Body of pancreas (tissue), 4 donors: Measurements from ENCODE around the gene ATP5PO. TPM values are rescaled to one million over a fixed set of nuclear protein-coding genes. Genes with fewer than 3 reads are reported as not detected.

ENCODE experiments used
- ATAC-seq: fragments of 150-250 bp; one replicate; pipeline ENCODE4 v1.9.1; 2016
- DNase-seq, 4 donors: peaks; one replicate each; pipeline ENCODE4 v3.0.0-alpha.2; 2019
- H3K27ac ChIP-seq, 4 donors: fragments of 200-600 bp; sonication (generic); 1 replicate in 3 of 4; 2 replicates in 1 of 4; pipeline versions ENCODE4 v1.5.1 to v1.6.1; 2016 to 2019; ENCODE audit warnings: mild to moderate bottlenecking in 1 of 4, mixed read lengths in 1 of 4, moderate library complexity in 1 of 4
- H3K27me3 ChIP-seq, 2 donors: fragments of 200-600 bp; sonication (generic); one replicate each; pipeline ENCODE4 v1.6.0; 2016; ENCODE audit warnings: mild to moderate bottlenecking in 1 of 2
- H3K36me3 ChIP-seq, 2 donors: fragments of 200-600 bp; sonication (generic); replicated peaks in 1 of 2; 2 replicates each; pipeline ENCODE4 v1.5.1; 2016; ENCODE audit warnings: low read depth in 2 of 2; ENCODE audit not compliant: insufficient read depth in 1 of 2
- H3K4me1 ChIP-seq: fragments of 200-600 bp; sonication (generic); one replicate; pipeline ENCODE4 v1.6.0; 2016
- H3K4me3 ChIP-seq, 2 donors: fragments of 200-600 bp; sonication (generic); 1 replicate in 1 of 2; 2 replicates in 1 of 2; pipeline ENCODE4 v1.5.1; 2016 to 2019
- H3K9me3 ChIP-seq, 3 donors: fragments of 200-600 bp; sonication (generic); 1 replicate in 2 of 3; 2 replicates in 1 of 3; pipeline ENCODE4 v1.5.1; 2016
- CTCF ChIP-seq, 7 experiments: fragments of 450-650 bp in 4 of 7; fragments of 200-600 bp in 3 of 7; sonication (generic) in 3 of 7; IDR thresholded peaks; one replicate each; pipeline ENCODE4 v1.5.1; 2016 to 2019; ENCODE audit warnings: antibody characterized with exemption in 7 of 7
- POLR2A ChIP-seq, 3 donors: fragments of 450-650 bp; IDR thresholded peaks; one replicate each; pipeline ENCODE4 v1.6.1; 2016; ENCODE audit warnings: antibody characterized with exemption in 3 of 3, mild to moderate bottlenecking in 2 of 3
- WGBS, 2 donors: methylation state at CpG; one replicate each; pipeline ENCODE4 v1.1.5; 2017; 5-methylcytosine and 5-hydroxymethylcytosine counted together
- intact Hi-C: fragments of 100-400 bp; cut with DNase I; formaldehyde crosslinking; loops from one replicate; pipeline ENCODE4 v1.15.1; 2023
- total RNA-seq, 2 donors: library from RNA; depleted of rRNA; stranded (reverse); fragments of >200 nt; gene quantifications; one replicate each; pipeline ENCODE4 v1.1.0, GENCODE V29; 2016

Gene ATP5PO
- total RNA-seq, 2 donors from 2014 or later: 79.1 to 85.0 TPM

- no peak for ATAC-seq
- TF ChIP-seq POLR2A (IDR thresholded peaks at IDR 0.05): no peak
- TF ChIP-seq CTCF (IDR thresholded peaks at IDR 0.05): no peak
- 61 to 71% methylated on average over 6 of the region's 6 CpGs for WGBS, 2 donors
- no peaks in the 10 kb centered on the region for H3K36me3 ChIP-seq
- H3K27me3 ChIP-seq: no peaks in the 10 kb centered on the region
- no peaks in the 10 kb centered on the region for H3K4me1 ChIP-seq
- intact Hi-C loops: no loop called here
- no peak overlapping the region for H3K4me3 ChIP-seq
- H3K9me3 ChIP-seq: no peaks in the 10 kb centered on the region
- DNase-seq: no peak
- no peak overlapping the region for H3K27ac ChIP-seq
These were observed 45.5 kb upstream of the ATP5PO start for GRCh38 chr21:33961061-33961460.

- Histone ChIP-seq H3K36me3 (no peaks in the 10 kb centered on the region), H3K27ac (no peak overlapping the region), H3K4me1 (no peaks in the 10 kb centered on the region), H3K4me3 (no peak overlapping the region), H3K27me3 (no peaks in the 10 kb centered on the region), H3K9me3 (no peaks in the 10 kb centered on the region)
- TF ChIP-seq POLR2A (IDR thresholded peaks at IDR 0.05): no peak
- no peak for TF ChIP-seq CTCF (IDR thresholded peaks at IDR 0.05)
- intact Hi-C loops: no loop called here
- ATAC-seq (no peak), DNase-seq (no peak)
These were observed 44.1 kb upstream of the ATP5PO start for GRCh38 chr21:33959680-33960079.

GRCh38 chr21:33954395-33954794 is 38.8 kb upstream of the ATP5PO start:
- no peaks in the 10 kb centered on the region for H3K9me3 ChIP-seq
- intact Hi-C loops: no loop called here
- no peaks in the 10 kb centered on the region for H3K4me1 ChIP-seq
- no peaks in the 10 kb centered on the region for H3K27me3 ChIP-seq
- no peaks in the 10 kb centered on the region for H3K36me3 ChIP-seq
- no peak overlapping the region for H3K4me3 ChIP-seq
- no peak for ATAC-seq
- WGBS, 2 donors: 85 to 86% methylated on average over 2 of the region's 2 CpGs
- H3K27ac ChIP-seq: no peak overlapping the region
- DNase-seq: no peak
- TF ChIP-seq POLR2A (IDR thresholded peaks at IDR 0.05) (no peak), CTCF (IDR thresholded peaks at IDR 0.05) (no peak)

GRCh38 chr21:33951276-33952178 is 35.9 kb upstream of the ATP5PO start:
- no peak for DNase-seq
- Histone ChIP-seq H3K4me1 (peaks cover 15% of the 10 kb centered on the region), H3K27ac (no peak overlapping the region), H3K4me3 (no peak overlapping the region), H3K36me3 (no peaks in the 10 kb centered on the region), H3K27me3 (no peaks in the 10 kb centered on the region), H3K9me3 (no peaks in the 10 kb centered on the region)
- no peak for TF ChIP-seq CTCF (IDR thresholded peaks at IDR 0.05)
- no peak for TF ChIP-seq POLR2A (IDR thresholded peaks at IDR 0.05)
- ATAC-seq: no peak
- 80 to 92% methylated on average over 8 of the region's 8 CpGs for WGBS, 2 donors
- intact Hi-C loops: no loop called here
